Mesendoderm (in vitro differentiated cells): Measurements from ENCODE around the gene TECRL.

Source experiments
- DNase-seq: peaks from one replicate; pipeline ENCODE4 v3.0.0; 2013
- H2AK5ac ChIP-seq: 2 replicates; pipeline ENCODE4 v1.6.1; 2013; ENCODE audit warnings: low read length, inconsistent platforms
- H2BK120ac ChIP-seq: 2 replicates; pipeline ENCODE4 v1.6.1; 2013; ENCODE audit warnings: low read depth, mild to moderate bottlenecking, low read length, moderate library complexity, mixed read lengths
- H2BK15ac ChIP-seq: replicated peaks from 2 replicates; pipeline ENCODE4 v1.6.1; 2013; ENCODE audit warnings: low read depth, mild to moderate bottlenecking, moderate library complexity
- H2BK5ac ChIP-seq: 2 replicates; pipeline ENCODE4 v1.6.1; 2013; ENCODE audit warnings: low read length, inconsistent platforms
- H3K18ac ChIP-seq: 2 replicates; pipeline ENCODE4 v1.6.1; 2013; ENCODE audit warnings: mild to moderate bottlenecking, low read length, mixed read lengths
- H3K23ac ChIP-seq: one replicate; pipeline ENCODE4 v1.6.1; 2013; ENCODE audit warnings: low read length
- H3K27ac ChIP-seq: 2 replicates; pipeline ENCODE4 v1.5.1; 2013; ENCODE audit warnings: low read depth, mild to moderate bottlenecking, inconsistent platforms, low read length, moderate library complexity
- H3K27me3 ChIP-seq: 2 replicates; pipeline ENCODE4 v1.6.1; 2013; ENCODE audit warnings: low read length, control low read depth, mild to moderate bottlenecking, inconsistent platforms; ENCODE audit not compliant: insufficient read depth, poor library complexity
- H3K36me3 ChIP-seq: 2 replicates; pipeline ENCODE4 v1.6.1; 2013; ENCODE audit warnings: low read length, inconsistent platforms; ENCODE audit not compliant: control insufficient read depth, insufficient read depth
- H3K4ac ChIP-seq: one replicate; pipeline ENCODE4 v1.6.1; 2013; ENCODE audit warnings: low read depth, mild to moderate bottlenecking, low read length, moderate library complexity
- H3K4me1 ChIP-seq: 2 replicates; pipeline ENCODE4 v1.6.1; 2013; ENCODE audit warnings: low read depth, low read length, inconsistent platforms; ENCODE audit not compliant: control insufficient read depth
- H3K4me2 ChIP-seq: 2 replicates; pipeline ENCODE4 v1.6.1; 2013; ENCODE audit warnings: low read length
- H3K4me3 ChIP-seq: 2 replicates; pipeline ENCODE4 v1.5.1; 2013; ENCODE audit warnings: mild to moderate bottlenecking, low read length
- H3K56ac ChIP-seq: one replicate; pipeline ENCODE4 v1.6.1; 2013; ENCODE audit warnings: low read length
- H3K79me1 ChIP-seq: 2 replicates; pipeline ENCODE4 v1.6.1; 2013; ENCODE audit warnings: low read length, inconsistent platforms
- H3K79me2 ChIP-seq: 2 replicates; pipeline ENCODE4 v1.6.1; 2013; ENCODE audit warnings: mild to moderate bottlenecking, low read length; ENCODE audit not compliant: control insufficient read depth, insufficient read depth
- H3K9ac ChIP-seq: 2 replicates; pipeline ENCODE4 v1.6.1; 2013; ENCODE audit warnings: low read length, inconsistent platforms
- H4K5ac ChIP-seq: one replicate; pipeline ENCODE4 v1.6.1; 2013; ENCODE audit warnings: low read length
- H4K8ac ChIP-seq: one replicate; pipeline ENCODE4 v1.6.1; 2013; ENCODE audit warnings: low read depth, mild to moderate bottlenecking, control low read depth, low read length, moderate library complexity
- WGBS: extraction: QIAGEN DNeasy Blood & Tissue Kit; methylation state at CpG from one replicate; pipeline ENCODE4 v1.1.7; 2013; ENCODE audit warnings: low lambda C conversion rate, missing lambda C conversion rate; ENCODE audit not compliant: insufficient coverage; ENCODE audit errors: extremely low coverage; 5-methylcytosine and 5-hydroxymethylcytosine counted together

Gene TECRL

GRCh38 chr4:64402684-64403083 lies 6.6 kb downstream of the TECRL start:
- Histone ChIP-seq H3K79me1 (no peaks in the 10 kb centered on the region), H3K23ac (no peak overlapping the region), H3K36me3 (no peaks in the 10 kb centered on the region), H3K4me3 (no peak overlapping the region), H3K18ac (no peak overlapping the region), H2BK15ac (no peak overlapping the region), H4K8ac (no peak overlapping the region), H4K5ac (no peak overlapping the region), H3K9ac (no peak overlapping the region), H3K27me3 (no peaks in the 10 kb centered on the region), H2AK5ac (no peak overlapping the region), H2BK5ac (no peak overlapping the region), H3K4ac (no peak overlapping the region), H3K4me1 (no peaks in the 10 kb centered on the region), H3K4me2 (no peak overlapping the region), H3K79me2 (no peaks in the 10 kb centered on the region), H3K27ac (no peak overlapping the region), H2BK120ac (no peak overlapping the region), H3K56ac (no peak overlapping the region)
- WGBS, result no CpG with 5 or more reads among the region's 2 CpGs
- DNase-seq, result peak; percentile 80

- Histone ChIP-seq H3K4ac (no peak overlapping the region), H4K8ac (no peak overlapping the region), H3K56ac (no peak overlapping the region), H3K27ac (no peak overlapping the region), H3K79me2 (no peaks in the 10 kb centered on the region), H3K4me3 (no peak overlapping the region), H3K4me2 (no peak overlapping the region), H2BK5ac (no peak overlapping the region), H3K18ac (no peak overlapping the region), H2AK5ac (no peak overlapping the region), H3K79me1 (no peaks in the 10 kb centered on the region), H2BK15ac (no peak overlapping the region), H3K27me3 (no peaks in the 10 kb centered on the region), H3K23ac (no peak overlapping the region), H3K9ac (no peak overlapping the region), H4K5ac (no peak overlapping the region), H3K36me3 (no peaks in the 10 kb centered on the region), H2BK120ac (no peak overlapping the region), H3K4me1 (no peaks in the 10 kb centered on the region)
- no CpG with 5 or more reads among the region's 5 CpGs for WGBS
- peak; percentile 72 for DNase-seq
These were observed 9.7 kb downstream of the TECRL start for GRCh38 chr4:64399313-64400109.

GRCh38 chr4:64394469-64394868 lies 14.8 kb downstream of the TECRL start:
- Histone ChIP-seq H3K56ac (no peak overlapping the region), H3K79me1 (no peaks in the 10 kb centered on the region), H3K4me3 (no peak overlapping the region), H2BK15ac (no peak overlapping the region), H3K36me3 (no peaks in the 10 kb centered on the region), H4K8ac (no peak overlapping the region), H3K9ac (no peak overlapping the region), H2AK5ac (no peak overlapping the region), H3K27me3 (no peaks in the 10 kb centered on the region), H3K23ac (no peak overlapping the region), H3K4me1 (no peaks in the 10 kb centered on the region), H2BK5ac (no peak overlapping the region), H4K5ac (no peak overlapping the region), H3K4ac (no peak overlapping the region), H3K79me2 (no peaks in the 10 kb centered on the region), H3K27ac (no peak overlapping the region), H2BK120ac (no peak overlapping the region), H3K18ac (no peak overlapping the region), H3K4me2 (no peak overlapping the region)
- WGBS, result 100% methylated on average over 1 of the region's 3 CpGs
- no peak for DNase-seq

- Histone ChIP-seq H3K79me1 (no peaks in the 10 kb centered on the region), H3K36me3 (no peaks in the 10 kb centered on the region), H3K4me3 (no peak overlapping the region), H4K5ac (no peak overlapping the region), H4K8ac (no peak overlapping the region), H2BK5ac (no peak overlapping the region), H3K27ac (no peak overlapping the region), H2BK120ac (no peak overlapping the region), H3K4me1 (no peaks in the 10 kb centered on the region), H2BK15ac (no peak overlapping the region), H3K9ac (no peak overlapping the region), H3K27me3 (no peaks in the 10 kb centered on the region), H3K4ac (no peak overlapping the region), H2AK5ac (no peak overlapping the region), H3K4me2 (no peak overlapping the region), H3K18ac (no peak overlapping the region), H3K23ac (no peak overlapping the region), H3K79me2 (no peaks in the 10 kb centered on the region), H3K56ac (no peak overlapping the region)
- DNase-seq, result no peak
- WGBS, result no CpG with 5 or more reads among the region's 1 CpG
These were observed 21.0 kb downstream of the TECRL start for GRCh38 chr4:64388252-64388651.

- no peak for DNase-seq
- Histone ChIP-seq H3K4me3 (no peak overlapping the region), H2BK15ac (no peak overlapping the region), H3K27me3 (no peaks in the 10 kb centered on the region), H3K36me3 (no peaks in the 10 kb centered on the region), H3K4ac (no peak overlapping the region), H4K5ac (no peak overlapping the region), H3K23ac (no peak overlapping the region), H3K4me1 (no peaks in the 10 kb centered on the region), H3K9ac (no peak overlapping the region), H3K79me2 (no peaks in the 10 kb centered on the region), H2BK5ac (no peak overlapping the region), H3K79me1 (no peaks in the 10 kb centered on the region), H3K4me2 (no peak overlapping the region), H4K8ac (no peak overlapping the region), H3K27ac (no peak overlapping the region), H3K56ac (no peak overlapping the region), H3K18ac (no peak overlapping the region), H2BK120ac (no peak overlapping the region), H2AK5ac (no peak overlapping the region)
- WGBS, result no CpG with 5 or more reads among the region's 1 CpG
These were observed 24.0 kb downstream of the TECRL start for GRCh38 chr4:64385220-64385619.
